Psoas muscle (tissue), 8 donors: ENCODE data around the gene FGD3. TPM values are rescaled to one million over a fixed set of nuclear protein-coding genes. Genes with fewer than 3 reads are reported as not detected.
A peak's percentile ranks its signal among the peaks of the same experiment; 100 is the strongest.

ENCODE experiments used
- ATAC-seq, 4 donors: fragments of 200-7000 bp; cut with Tn5 transposase; one replicate each; pipeline ENCODE4 v1.9.1; 2020; ENCODE audit warnings: moderate library complexity in 3 of 4, mild to moderate bottlenecking in 2 of 4
- DNase-seq, 2 donors: peaks; one replicate each; pipeline ENCODE4 v3.0.0-alpha.2; 2020
- H3K27ac ChIP-seq: fragments of 200-600 bp; one replicate; pipeline ENCODE4 v1.8.0; 2022
- H3K27me3 ChIP-seq, 3 donors: fragments of 200-600 bp in 1 of 3; one replicate each; pipeline versions ENCODE4 v1.6.1 to v1.8.0; 2013 to 2022; ENCODE audit warnings: low read length in 2 of 3, mild to moderate bottlenecking in 2 of 3, moderate library complexity in 1 of 3; ENCODE audit not compliant: insufficient read depth in 3 of 3
- H3K36me3 ChIP-seq, 2 donors: fragments of 200-600 bp in 1 of 2; one replicate each; pipeline versions ENCODE4 v1.6.1 to v1.8.0; 2013 to 2022; ENCODE audit warnings: low read depth in 1 of 2, mild to moderate bottlenecking in 1 of 2, moderate library complexity in 1 of 2; ENCODE audit not compliant: insufficient read depth in 1 of 2
- H3K4me1 ChIP-seq: fragments of 200-600 bp; one replicate; pipeline ENCODE4 v1.8.0; 2022
- H3K4me3 ChIP-seq: fragments of 200-600 bp; one replicate; pipeline ENCODE4 v1.8.0; 2022; ENCODE audit warnings: mild to moderate bottlenecking
- H3K9me3 ChIP-seq: fragments of 200-600 bp; one replicate; pipeline ENCODE4 v1.8.0; 2022
- WGBS, 3 donors: extraction: QIAGEN DNeasy Blood & Tissue Kit; methylation state at CpG; one replicate each; pipeline versions ENCODE4 v1.1.6 to v1.1.7; 2013; 5-methylcytosine and 5-hydroxymethylcytosine counted together
- intact Hi-C, 2 donors: fragments of 100-400 bp; cut with DNase I; formaldehyde crosslinking; loops; one replicate each; pipeline versions ENCODE4 v1.11.0 to v1.14.2; 2022
- polyA plus RNA-seq, 3 donors: library from polyadenylated mRNA; stranded (reverse); fragments of 200-250 nt; gene quantifications; one replicate each; pipeline ENCODE4 v1.2.3, GENCODE V29; 2013
- total RNA-seq, 4 donors: library from RNA; stranded (reverse); fragmentation: NEBNext Ultra II Directional in 2 of 4; extraction: Animal tissue kit (Norgen Biotek cat#: 25700) in 2 of 4; gene quantifications; one replicate each; pipeline versions ENCODE4 v1.2.1 to v1.2.4, GENCODE V29; 2021 to 2023
- TF ChIP-seq, protein P1 (sequence below): fragments of 200-600 bp; IDR thresholded peaks from one replicate; pipeline ENCODE4 v1.8.0; 2022; ENCODE audit warnings: antibody characterized with exemption
- donor health status: healthy with polysubstance abuse.
- donor health status: DM: no; HTN: no; CAD: no; lungs with moderate emphysema.
- donor health status: Bipolar disorder and iron deficiency.
- donor health status: healthy.
- donor health status: DM: yes; HTN: yes; CAD: no.
- donor health status: DM: no; HTN: no; CAD: no.
- donor health status: DM: no; HTN: no; CAD: no.
- donor health status: DM: yes; HTN: yes; CAD: no.

FGD3 gene
- total and polyA plus RNA-seq, 7 donors = 0.45 to 2.5 (median 1.2) TPM

DNA sequence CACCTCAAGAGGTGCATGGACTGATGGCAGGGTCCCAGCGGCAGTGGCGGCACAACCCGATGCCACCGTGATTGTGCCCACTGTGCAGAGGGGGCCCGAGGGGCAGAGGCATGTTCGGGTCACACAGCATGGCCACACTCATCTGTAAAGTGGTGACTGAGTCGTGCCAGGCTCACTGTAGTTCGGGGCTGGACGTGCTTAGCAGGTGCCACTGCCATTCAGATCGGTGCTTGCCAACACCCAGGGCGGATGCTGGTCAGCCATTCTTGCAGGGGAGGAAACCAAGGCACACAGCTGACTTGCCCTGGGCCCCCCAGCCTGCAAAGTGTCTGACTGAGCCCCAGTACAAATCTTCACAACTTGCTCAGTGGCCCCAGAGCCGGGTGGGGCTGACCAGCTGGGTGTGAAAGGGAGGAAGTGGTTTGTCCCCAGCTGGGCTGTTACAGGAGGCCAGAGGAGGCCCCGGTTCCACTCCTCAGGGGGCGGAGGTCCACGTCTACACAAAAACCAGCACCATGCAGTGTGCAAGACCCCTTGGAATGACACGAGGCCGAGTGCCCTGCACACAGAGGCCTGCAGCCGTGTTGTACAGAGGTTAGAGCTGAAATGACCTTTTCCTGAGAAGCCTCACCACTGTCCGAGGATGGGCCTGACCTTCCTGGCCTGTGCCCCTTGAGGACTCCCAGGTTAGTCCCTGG is 17.9 kb downstream of the FGD3 start:
- peak overlapping the region; percentile 48 for H3K4me3 ChIP-seq
- H3K36me3 ChIP-seq = no peaks in the 10 kb centered on the region
- H3K9me3 ChIP-seq = no peaks in the 10 kb centered on the region
- intact Hi-C loops = no loop called here
- H3K4me1 ChIP-seq = no peaks in the 10 kb centered on the region
- ATAC-seq = no peak
- H3K27me3 ChIP-seq = peaks cover 0 to 2% (median 0%) of the 10 kb centered on the region in 3 donors
- no peak for DNase-seq
- no peak overlapping the region for H3K27ac ChIP-seq
- TF ChIP-seq, protein P1, sequence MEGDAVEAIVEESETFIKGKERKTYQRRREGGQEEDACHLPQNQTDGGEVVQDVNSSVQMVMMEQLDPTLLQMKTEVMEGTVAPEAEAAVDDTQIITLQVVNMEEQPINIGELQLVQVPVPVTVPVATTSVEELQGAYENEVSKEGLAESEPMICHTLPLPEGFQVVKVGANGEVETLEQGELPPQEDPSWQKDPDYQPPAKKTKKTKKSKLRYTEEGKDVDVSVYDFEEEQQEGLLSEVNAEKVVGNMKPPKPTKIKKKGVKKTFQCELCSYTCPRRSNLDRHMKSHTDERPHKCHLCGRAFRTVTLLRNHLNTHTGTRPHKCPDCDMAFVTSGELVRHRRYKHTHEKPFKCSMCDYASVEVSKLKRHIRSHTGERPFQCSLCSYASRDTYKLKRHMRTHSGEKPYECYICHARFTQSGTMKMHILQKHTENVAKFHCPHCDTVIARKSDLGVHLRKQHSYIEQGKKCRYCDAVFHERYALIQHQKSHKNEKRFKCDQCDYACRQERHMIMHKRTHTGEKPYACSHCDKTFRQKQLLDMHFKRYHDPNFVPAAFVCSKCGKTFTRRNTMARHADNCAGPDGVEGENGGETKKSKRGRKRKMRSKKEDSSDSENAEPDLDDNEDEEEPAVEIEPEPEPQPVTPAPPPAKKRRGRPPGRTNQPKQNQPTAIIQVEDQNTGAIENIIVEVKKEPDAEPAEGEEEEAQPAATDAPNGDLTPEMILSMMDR = no peak
- 61 to 69% (median 62%) methylated on average over 19 of the region's 19 CpGs for WGBS, 3 donors

DNA sequence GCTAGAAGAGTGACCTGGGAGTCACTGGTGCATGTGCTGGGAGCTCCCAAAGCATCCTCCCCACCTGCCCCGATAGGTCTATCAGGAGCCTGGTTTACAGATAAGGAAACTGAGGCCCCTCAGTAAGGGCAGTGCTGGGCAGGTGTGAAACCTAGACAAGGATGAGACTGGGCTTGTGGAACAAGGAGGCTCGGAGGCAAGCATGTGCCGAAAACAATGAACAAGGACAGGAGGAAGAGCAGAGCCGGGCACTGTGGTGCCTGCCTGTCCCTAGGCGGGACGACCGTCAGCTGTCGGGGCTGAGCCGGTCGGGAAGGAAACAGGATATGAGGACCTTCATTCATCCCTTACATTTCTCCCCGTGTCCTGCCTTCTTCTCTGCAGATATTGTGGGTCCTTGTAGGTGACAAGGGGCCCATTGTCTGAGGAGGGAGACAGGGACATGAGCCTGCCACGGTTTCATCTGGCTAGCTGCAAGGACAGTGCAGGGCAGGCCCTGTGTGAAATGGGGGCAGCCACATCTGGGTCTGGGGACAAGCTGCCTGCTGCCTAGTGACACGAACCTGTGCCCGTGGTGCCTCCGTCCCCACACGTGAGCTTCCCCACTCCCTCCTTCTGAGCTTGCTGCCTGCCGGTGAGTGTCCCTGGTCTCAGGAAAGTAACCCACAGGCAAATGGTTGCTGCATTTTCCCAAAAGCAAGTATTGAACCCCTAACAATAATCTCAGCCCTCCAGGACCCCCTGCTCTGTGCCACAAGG is 18.6 kb downstream of the FGD3 start:
- Histone ChIP-seq H3K9me3 (no peaks in the 10 kb centered on the region), H3K27me3 (peaks cover 0 to 2% (median 0%) of the 10 kb centered on the region in 3 donors), H3K4me1 (no peaks in the 10 kb centered on the region), H3K36me3 (no peaks in the 10 kb centered on the region), H3K27ac (no peak overlapping the region), H3K4me3 (peak overlapping the region; percentile 25)
- no peak for ATAC-seq
- no peak for DNase-seq
- 62 to 75% (median 66%) methylated on average over 17 of the region's 17 CpGs for WGBS, 3 donors
- TF ChIP-seq, protein P1 = no peak
- intact Hi-C loops = no loop called here

DNA sequence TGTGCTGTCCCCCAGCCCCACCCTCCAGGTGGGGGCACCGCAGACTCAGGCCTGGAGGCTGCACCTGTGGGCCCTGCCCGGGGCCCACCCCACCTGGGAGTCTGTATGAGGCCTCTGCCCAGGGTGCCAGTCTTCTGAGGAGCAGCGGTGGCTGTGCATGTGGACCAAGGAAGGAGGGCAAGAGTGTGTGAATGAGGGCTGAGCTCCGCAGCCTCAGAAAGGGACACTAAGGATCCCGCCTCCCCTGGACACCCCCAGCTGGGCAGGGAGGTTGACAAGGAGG is 19.1 kb downstream of the FGD3 start:
- 89 to 95% (median 89%) methylated on average over 5 of the region's 5 CpGs for WGBS, 3 donors
- H3K4me3 ChIP-seq = no peak overlapping the region
- intact Hi-C loops = no loop called here

DNA sequence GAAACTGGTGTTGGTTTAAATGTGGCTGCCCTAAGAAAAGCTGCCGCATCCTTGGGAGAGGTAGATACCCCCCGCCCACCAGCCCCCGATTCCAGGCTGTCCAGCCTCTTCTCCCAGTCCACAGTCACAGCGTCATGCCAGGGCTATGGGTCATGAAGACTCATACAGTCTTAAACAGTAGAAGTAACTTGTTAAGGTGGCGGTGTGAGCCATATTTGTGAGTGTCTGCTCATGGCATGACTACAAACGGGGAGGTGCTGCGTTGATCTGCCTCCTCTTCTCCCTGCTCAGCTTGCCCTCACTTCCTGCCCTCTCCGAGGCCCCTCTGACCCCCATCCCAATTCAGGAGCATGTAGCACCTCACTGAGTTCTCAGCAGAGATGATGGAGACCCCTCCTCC is 20.8 kb downstream of the FGD3 start:
- Histone ChIP-seq H3K36me3 (no peaks in the 10 kb centered on the region), H3K27ac (no peak overlapping the region), H3K9me3 (no peaks in the 10 kb centered on the region), H3K4me1 (no peaks in the 10 kb centered on the region), H3K4me3 (no peak overlapping the region), H3K27me3 (no peaks in the 10 kb centered on the region)
- TF ChIP-seq, protein P1 = no peak
- DNase-seq (no peak), ATAC-seq (no peak)
- intact Hi-C loops = no loop called here
- 81 to 85% (median 83%) methylated on average over 8 of the region's 8 CpGs for WGBS, 3 donors

More for the DNA sequence above, 19.1 kb downstream of the FGD3 start:
- Histone ChIP-seq H3K9me3 (no peaks in the 10 kb centered on the region), H3K27me3 (no peaks in the 10 kb centered on the region), H3K4me1 (no peaks in the 10 kb centered on the region), H3K27ac (no peak overlapping the region), H3K36me3 (no peaks in the 10 kb centered on the region)
- TF ChIP-seq, protein P1 = no peak
- ATAC-seq = no peak
- DNase-seq = no peak
